MM.1S (cell line): ENCODE results near the gene ASPDH.

Source experiments
- EZH2 ChIP-seq: fragments of 300-600 bp; sonication (generic); optimal IDR thresholded peaks from 2 replicates; pipeline ENCODE3; 2017; ENCODE audit warnings: low read depth, mild to moderate bottlenecking, antibody characterized with exemption, low read length, mixed read lengths
- TF ChIP-seq, protein P1 (sequence below): fragments of 300-600 bp; sonication (generic); IDR thresholded peaks from 2 replicates; pipeline ENCODE4 v1.5.1; 2016; ENCODE audit warnings: antibody characterized with exemption, low read length, mixed read lengths

DNA sequence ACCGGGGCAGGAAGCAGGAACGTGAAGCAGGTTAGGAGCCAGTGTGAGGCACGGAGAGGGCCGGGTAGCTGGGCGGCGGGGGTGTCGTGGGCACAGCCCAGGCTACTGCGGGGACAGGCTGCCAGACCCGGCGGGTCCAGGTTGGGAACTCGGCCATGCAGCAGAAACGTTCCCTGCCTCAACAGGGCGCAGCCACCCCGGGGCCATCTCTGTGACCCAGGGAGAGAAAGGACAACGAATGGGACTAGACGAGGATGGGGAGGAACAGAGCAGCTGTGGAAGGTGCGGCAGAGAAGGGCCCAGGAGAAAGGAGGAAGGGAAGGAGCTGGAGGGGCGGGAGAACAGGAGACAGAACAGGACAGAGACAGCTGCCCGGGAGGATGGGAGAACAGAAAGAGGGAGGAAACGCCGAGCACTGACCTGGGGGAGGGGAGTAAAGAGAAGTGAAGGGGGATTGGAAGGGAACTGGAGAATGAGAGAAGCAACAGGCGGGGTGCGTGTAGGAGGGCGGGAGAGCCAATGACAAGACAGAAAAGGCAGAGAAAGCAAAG, 24.2 kb downstream of the ASPDH start:
- TF ChIP-seq EZH2, result no peak
- TF ChIP-seq, protein P1, sequence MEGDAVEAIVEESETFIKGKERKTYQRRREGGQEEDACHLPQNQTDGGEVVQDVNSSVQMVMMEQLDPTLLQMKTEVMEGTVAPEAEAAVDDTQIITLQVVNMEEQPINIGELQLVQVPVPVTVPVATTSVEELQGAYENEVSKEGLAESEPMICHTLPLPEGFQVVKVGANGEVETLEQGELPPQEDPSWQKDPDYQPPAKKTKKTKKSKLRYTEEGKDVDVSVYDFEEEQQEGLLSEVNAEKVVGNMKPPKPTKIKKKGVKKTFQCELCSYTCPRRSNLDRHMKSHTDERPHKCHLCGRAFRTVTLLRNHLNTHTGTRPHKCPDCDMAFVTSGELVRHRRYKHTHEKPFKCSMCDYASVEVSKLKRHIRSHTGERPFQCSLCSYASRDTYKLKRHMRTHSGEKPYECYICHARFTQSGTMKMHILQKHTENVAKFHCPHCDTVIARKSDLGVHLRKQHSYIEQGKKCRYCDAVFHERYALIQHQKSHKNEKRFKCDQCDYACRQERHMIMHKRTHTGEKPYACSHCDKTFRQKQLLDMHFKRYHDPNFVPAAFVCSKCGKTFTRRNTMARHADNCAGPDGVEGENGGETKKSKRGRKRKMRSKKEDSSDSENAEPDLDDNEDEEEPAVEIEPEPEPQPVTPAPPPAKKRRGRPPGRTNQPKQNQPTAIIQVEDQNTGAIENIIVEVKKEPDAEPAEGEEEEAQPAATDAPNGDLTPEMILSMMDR, result no peak
